NK-92 (cell line): ENCODE data around the gene NLGN1.

Experiments used
- DNase-seq: peaks from one replicate; lab custom pipeline; 2025; ENCODE audit not compliant: unreplicated experiment; lab: John Stamatoyannopoulos, UW

The NLGN1 gene

DNA sequence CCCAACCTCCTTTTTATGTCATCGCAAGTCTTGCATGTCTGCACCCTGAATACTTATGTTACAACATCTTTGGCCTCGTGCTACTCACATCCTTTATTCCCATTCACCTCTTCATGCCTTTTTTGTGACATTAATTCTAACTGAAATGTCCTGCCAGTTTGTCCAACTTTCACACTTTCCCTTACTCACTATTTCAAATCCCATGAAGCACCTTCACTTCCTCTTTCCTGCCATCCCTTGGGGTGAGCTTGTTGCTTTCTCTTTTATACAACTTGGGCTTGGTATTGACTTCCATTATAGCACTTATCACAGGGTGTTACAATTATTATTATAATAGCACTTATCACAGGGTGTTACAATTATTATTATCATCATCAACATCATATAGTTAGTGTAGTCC, 496.3 kb downstream of the NLGN1 start:
- DNase-seq, result no peak

DNA sequence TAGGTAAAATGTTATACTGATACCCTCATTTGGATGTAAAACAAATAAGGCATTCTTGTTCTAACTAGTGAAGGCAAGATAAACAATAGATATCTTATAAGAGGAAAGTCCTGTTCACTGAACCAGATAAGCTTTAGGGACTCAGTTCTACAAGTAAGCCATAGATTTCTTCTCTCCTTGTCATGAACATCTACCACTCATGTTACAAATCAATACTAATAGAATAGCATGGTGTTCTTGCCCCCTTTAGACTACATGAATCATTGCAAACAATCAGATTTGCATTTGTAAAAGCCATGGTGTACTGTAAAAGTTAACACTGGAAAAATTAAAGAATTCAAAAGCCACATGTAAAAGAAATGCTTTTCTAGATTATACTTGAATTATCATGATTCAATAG, 500.1 kb downstream of the NLGN1 start:
- DNase-seq, result no peak

DNA sequence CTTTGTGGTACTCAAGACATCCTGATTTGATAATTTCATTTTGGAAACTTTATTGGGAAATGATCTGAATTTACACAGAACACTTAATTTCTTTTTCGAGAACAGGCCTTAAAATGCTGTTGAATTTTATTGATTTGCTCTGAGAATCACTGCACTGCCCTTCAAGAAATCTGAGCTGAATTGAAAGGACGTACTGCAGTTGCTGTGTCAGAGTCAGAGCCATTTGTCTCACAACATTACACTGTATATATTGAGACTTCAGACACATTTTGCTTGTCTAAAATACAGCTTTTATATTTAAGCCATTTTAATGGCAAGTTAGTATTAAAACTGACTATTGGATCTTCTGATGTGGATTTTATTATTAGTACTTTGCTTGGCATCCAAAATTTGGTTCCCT, 504.1 kb downstream of the NLGN1 start:
- DNase-seq, result no peak

DNA sequence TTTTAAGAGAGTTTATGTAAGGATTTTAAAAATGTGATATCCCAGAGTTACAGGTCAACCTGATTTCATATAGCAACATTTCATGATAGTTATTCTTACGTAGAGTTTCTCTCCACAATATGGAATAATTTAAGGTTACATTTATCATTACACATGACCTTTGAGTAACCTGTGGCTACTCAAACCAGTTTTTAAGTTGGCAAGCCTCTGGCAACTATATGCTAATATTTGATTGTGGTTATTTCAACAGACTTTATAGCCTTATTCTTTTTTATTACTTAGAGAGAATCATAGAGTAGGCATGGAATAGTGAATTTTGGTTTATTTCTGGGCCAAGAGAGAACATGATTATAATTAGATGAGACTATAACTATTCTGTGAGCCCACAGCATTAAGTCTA, 504.9 kb downstream of the NLGN1 start:
- no peak for DNase-seq

DNA sequence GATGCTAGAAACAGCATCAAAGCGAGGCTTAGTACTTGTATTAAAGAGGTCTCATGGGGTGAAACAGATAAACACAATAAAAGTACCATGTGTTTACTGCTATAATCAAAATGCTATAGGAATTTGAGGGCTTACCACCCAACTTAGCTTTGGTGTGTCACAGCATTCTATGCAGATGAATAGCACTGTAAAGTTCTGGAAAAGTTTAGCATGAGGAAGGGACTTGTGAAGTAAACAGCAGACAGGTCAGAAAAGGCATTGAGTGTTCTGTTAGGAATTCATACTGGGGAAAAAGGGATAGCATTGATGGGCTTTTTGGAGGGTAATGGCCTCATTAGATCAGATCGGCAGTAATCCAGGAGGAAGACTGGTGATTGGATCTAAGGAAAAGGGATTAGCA, 505.3 kb downstream of the NLGN1 start:
- no peak for DNase-seq

DNA sequence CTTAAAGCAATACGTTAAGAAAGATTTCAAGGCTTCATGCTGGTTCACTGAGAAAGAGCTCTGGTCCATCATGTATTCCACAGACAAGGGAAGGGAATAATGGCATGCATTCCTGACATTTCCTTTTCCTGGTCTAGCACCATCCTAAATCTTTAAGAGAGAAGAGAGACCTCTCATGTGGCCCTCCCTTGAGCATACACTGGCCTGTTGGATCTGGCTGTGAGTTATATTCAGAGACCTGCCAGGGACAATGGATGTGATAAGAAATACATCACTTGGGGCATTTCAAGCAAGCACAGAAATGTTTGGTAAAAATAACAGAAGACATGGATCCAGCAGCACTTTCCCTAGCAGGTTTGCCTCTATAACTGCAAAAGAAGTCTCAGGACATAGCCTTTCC, 507.8 kb downstream of the NLGN1 start:
- no peak for DNase-seq

DNA sequence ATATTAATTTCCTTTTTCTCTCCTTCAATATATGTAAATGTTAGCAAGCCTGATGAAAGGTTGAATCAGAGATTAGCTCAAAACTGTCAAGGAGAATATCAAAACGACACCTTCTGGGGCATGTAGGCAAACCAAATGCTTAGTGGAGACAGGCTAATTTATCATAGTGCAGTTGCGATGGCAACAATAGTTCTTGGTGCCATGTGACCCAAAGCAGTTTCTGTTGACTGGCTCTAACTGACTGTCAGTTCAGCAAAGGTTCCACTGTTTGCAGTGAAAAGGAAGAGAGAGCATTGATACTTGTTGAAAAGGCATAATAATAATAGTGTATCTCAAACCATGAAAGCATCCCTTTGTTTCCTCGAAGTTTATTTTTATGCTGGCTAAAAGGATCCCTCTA, 513.9 kb downstream of the NLGN1 start:
- no peak for DNase-seq

DNA sequence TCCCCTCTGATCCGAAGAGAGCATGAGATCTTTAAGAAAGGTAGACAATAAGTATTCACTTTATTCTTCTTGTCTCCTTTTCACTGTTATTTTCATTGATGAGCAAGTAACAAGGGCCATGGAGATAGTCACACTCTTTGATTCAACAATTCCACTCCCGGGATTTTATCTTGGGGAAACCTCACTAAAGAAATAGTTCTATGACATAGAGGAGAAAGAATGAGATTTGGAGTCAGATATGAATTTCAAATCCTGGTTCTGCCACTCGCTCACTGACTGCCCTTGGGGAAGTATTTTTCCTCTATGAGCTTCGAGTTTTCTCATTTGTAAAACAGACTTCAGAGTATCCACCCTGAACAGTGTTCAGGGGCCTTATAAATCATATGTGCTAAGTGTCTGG, 514.6 kb downstream of the NLGN1 start:
- DNase-seq, result no peak

DNA sequence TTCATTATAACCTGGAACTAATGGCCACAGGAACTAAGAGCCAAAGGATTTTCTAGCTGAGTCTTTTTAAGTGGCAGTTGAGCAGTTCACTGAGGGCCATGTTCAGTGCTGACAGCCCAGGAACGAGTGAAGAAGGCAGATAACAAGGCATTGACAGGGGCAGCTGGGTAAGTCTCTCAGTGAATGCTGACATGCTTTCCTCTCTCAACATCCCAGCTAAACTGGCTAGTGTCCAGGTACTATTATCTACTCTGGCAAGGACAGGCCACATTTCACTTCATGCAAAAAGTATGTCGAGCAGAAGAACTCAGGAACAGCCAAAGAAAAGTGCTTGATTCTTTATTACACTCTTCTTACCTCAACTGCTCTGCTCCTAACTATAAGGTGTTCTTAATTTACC, 515.9 kb downstream of the NLGN1 start:
- DNase-seq, result no peak

DNA sequence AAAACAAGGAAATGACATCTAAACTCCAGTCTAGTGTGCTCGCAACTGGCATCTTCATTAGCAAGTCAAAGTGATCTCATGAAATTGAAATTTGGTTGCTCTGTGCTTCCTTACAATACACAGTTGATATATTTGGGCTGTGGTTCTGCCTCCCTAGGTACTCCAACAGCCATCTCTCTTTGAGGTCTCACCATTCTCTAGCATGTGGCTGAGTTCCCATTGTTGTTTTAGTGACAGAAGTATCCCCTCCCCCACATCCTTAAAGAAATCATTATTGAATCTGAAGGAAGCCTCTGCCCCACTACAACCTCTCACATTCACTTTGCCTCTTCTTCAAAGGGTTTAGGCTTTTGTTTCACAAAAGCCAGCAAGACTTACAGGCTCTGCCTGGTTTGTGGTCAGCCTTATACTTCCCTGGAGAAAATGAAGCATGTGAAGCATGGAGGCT, 516.5 kb downstream of the NLGN1 start:
- DNase-seq, result no peak

DNA sequence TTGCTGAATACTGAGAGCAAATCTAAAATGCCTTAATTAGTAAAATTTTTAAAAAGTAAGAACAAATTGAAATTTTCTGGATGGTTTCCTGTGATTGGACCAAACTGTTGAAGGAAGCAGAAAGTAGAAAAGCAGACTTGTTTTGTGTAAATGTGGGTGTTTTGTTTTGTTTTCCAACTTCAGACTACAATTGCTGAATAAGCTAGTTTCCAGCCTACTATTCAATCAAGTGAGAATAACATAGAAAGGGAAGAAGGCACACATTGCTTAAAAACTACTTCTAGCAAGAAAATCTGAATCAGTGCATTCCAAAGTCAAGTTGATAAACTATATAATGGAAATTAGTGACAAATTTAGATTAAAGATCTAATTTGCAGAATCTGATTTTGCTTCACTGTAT, 519.3 kb downstream of the NLGN1 start:
- DNase-seq, result no peak

DNA sequence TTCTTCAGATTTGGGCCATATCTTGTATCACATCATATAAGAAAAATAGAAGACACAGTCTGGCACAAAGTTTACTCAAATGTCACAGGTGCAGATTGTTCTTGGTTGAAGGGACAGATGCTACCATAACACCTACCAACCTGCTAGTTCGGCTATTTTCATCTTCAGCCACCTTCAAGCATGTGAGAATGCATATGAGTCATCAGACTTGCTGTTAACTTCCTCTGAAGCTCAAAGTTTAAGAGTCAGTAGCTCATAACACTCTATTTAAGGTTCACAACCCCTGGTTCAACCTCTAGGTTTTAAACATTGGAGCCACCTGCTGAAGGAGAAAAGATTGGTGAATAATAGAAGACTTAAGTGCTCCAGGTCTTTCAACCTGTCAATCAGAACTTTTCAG, 522.8 kb downstream of the NLGN1 start:
- DNase-seq, result no peak

DNA sequence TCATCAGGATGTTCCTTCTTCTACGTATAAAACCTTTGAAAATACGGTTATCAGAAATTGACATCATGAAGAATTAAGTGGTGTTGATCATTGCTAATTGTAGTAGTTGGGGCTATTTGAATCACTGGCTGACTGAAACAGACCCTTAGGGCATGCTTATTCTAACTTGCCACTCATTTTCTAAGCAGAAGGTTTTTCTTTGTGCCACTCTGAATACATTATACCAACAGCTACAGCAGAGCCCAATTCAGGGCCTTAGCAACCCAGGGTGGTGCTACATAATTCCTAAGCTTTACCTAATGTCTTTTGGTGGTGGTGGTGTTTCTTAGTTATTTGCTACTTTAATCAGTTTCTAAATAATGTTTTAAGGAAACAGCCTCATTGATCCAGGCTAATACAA, 524.2 kb downstream of the NLGN1 start:
- no peak for DNase-seq

DNA sequence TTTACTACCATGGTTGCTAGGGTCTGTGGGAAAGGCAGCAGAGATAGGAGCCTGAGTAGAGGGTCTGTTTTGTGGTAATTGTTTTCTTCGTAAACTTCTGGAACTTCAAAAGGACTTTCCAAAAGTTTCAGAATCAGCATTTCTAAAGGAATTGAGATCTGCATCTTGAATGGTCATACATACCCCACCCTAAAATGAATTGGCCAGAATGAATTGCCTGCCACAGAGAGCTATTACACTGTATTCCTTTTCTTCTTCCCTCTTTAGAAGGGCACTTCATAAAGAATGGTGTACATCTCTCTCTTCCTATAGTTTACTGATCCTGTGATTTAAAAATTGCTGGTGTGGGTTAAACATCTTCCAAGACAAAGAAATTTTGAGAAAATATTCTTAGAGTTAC, 525.7 kb downstream of the NLGN1 start:
- no peak for DNase-seq

DNA sequence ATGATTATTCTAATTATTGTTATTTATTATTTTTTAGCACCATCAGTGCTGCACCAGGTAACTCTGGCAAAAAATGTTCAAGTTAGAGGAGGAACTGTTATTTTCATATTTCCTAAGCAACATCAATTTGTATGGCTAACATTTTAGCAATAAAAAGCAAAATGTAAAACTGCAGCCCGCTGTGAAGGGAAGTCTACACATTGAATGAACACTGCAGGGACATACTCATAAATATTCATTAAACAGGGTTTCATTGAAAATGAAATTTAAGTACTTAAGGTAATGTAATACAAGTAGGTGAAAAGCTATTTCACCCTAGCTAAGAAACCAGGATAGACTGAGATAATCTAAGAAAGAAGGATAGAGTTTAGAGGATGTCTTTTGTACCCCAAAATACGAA, 532.7 kb downstream of the NLGN1 start:
- DNase-seq, result no peak

DNA sequence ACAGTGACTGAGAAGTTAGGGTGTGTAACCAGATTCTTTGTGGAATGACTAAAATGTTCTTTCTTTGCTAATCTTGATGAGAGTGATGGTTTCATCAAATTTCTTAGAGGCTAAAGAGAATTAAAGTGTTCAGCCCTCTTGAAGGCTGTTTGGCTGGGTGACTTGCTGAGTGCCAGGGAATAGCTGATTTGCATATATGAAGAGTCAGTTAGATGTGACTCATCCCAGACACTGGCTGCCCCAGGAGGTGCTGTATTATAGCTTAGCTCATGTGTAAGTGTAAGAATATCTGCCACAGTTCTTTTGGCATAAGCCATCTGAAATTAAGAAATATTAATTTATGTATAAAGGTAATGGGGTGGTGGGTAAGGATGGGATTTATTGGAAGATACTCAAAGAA, 535.1 kb downstream of the NLGN1 start:
- DNase-seq, result no peak

DNA sequence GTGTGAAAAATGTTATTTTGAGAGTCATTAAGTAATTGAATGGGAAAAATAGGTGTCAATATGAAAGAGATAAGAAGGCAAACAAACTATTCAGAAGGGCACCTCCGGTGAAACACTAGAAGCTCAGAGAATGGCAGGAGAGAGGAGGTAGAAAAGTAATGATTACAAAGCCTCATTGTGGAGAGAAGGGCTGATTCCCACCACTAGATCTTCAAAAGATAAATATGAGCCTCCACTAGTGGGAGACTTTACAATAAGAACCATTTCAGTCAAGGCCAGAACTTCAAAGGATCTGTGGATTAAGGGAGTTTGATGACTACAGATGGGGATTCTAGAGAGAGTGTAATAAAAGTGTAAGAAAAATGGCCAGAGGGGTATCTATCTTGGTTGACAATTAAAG, 535.6 kb downstream of the NLGN1 start:
- DNase-seq, result no peak

DNA sequence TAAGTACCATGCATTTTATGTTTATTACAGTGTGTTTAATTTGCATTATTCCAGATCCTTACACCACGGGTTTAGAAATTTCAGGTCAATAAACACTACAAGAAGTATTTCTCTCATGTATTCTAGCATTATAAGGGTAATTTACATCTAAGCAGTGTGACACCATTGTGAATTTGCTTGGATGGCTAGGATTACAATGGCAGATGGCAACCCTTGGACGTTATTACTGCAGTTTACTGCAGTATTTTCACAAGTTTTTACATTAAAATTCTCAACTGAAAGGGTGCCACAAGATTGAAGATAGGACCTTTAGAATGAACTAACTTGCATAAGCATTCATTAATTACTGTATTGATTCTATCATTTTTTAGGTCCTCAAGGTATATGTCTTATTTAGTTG, 538.8 kb downstream of the NLGN1 start:
- no peak for DNase-seq

DNA sequence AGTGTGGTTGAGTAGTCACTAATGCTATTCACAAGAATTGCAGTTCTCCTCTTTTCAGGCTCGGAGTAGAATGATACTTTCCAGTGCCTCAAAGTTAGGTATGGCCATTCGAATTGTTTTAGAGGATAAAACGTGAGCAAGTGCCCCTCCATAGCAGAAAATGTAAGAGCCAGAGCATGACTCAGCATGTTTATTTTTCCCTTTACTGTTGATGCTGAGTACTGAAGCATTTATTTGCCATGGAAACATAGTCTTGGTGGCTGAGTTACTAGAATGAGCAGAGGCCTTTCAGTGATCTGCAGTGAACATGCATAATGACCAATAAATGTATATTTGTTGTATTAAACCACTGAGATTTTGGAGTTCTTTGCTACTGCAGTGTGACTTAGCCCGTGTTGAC, 540.6 kb downstream of the NLGN1 start:
- DNase-seq, result no peak

DNA sequence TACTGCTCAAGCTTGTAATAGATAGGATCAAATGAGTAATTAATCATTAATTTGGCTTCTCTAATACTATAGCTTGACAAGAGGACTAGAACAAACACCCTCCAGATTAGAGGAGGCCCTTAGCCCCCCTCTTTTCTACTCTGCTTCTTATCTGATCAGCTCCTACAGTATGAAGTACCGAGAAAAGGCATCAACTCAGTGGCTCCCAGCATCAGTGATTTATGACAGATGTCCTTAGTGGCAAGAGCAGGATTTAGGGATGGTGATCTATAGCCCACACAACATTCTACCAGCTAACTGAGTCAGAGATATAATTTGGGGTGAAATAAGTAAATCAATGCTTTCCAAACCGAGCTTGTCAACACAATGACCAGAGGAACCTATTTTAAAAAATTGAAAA, 541.1 kb downstream of the NLGN1 start:
- no peak for DNase-seq

DNA sequence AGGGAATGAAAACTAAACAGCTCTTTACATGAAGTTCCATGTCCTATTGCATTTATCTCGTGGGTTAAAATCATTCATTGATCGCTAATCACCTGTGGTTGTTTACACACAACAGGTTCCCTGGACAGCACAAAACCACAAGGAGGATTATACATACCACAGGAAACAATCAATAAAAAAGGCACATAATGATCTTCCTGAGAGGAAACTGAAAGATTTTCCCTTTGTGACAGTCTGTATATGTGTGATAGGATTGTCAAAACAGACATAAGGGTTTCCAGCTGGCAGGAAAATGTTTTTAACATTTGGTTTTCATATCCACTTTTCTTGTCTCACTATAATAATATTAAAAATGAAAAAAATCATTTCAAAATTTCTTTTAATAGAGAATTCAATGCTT, 541.8 kb downstream of the NLGN1 start:
- no peak for DNase-seq

DNA sequence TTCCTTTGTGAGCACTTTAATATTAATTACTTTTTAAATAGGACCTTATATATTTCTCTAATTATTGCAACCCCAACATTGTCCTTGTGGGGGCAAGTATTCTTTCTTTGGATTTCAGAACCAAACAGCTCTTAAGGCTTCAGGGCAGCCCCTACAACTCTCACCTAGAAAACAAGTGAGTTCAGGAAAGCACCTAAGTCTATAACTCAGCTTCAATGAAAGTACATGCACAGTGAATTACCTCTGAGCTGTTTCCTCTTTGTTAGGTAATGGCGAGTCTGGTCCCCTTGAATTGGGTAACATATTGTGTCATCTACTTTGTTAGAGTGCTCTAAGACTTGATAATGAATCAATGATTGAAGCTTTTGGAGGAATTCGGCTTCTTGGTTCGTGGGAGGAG, 545.7 kb downstream of the NLGN1 start:
- no peak for DNase-seq

DNA sequence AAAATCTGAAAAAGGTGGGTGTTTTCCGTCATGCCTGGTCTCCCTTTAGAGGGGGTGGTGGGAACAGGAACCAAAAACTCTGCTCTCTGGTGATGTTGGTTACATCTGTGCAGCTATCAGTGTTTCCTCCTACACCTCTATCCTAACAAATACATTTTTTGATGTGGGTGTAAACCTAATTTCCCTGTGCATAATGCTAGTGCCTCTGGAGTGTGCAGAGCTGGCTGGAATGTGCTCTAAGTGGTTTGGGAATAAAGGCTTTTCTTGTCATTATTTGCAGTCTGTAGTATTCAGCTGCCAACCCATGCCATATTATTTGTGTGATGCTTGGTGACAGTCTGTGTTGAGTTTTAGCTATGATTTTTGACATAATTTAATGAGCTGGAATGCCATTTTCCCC, 547.6 kb downstream of the NLGN1 start:
- no peak for DNase-seq

DNA sequence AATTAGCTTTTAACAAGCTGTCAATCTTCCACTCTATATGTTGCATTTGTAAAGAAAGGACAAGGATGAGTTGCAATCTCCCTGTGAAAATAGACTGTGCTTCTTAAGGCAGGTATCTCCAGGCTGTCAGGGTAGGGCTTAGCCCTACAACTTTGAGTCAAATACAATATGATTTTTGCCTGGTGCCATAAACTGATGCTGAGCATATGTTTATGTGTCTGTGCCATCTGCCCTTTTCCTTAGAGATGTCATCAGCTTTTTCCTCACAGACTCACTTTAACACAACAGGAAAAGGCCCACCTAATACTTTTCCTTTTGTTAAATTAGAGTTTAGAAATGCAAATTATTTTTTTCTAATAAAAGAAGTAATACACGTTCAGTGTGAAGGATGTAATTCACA, 548.3 kb downstream of the NLGN1 start:
- DNase-seq, result no peak
